GM21723 (cell line): Measurements from ENCODE around the gene PLEKHM1.

ENCODE experiments used
- ATAC-seq: cut with Tn5 transposase; IDR thresholded peaks from one replicate; pipeline ENCODE4 v1.9.1; 2021; ENCODE audit warnings: mild to moderate bottlenecking, moderate library complexity; ENCODE audit not compliant: unreplicated experiment

PLEKHM1 gene

DNA sequence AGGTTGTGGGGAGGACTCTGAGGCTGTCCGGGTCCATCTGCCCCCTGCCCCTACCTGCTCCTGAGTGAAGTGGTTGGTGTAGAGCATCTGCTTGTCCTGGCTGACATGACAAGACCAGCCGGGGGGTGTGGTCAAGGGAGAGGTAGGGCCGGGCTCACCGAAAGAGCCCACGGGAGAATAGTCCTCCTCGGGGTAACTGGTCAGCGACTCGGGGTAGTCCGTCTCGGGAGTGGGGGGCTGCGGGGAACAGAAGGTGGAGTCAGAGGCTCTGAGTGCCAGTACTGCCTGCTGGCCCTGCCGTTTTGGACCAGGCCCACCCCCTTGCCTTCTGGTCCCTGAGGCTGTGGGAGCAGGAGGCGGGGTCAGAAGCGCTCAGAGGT lies 85.7 kb downstream of the PLEKHM1 start:
- no peak for ATAC-seq

DNA sequence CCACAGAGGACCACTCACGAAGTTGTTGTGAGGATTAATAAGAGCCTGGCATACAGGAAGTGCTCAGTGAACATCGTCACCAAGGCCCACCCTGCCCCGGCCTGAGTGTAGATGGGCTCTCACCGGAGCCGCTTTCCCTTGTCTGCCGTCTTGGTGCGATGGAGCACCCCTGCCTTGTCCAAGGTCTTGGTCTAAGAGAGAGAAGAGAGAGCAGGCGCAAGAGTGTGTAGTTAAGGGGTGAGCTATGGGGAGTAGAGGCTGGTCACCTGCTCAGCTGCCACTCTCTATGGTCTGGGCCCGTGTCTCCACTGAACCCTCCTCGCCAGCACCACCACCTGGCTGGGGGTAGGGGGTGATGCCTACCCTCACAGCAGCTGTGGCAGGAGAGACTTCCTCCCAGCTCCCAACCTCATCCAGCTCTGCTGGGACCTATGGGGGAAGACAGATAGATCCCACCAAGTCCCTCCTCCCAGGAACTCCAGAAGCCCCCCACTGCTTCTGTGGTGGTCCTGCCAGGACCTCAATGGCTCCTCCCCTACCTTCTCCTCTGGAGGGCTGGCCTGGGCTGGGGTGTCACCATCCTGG lies 86.5 kb downstream of the PLEKHM1 start:
- no peak for ATAC-seq

DNA sequence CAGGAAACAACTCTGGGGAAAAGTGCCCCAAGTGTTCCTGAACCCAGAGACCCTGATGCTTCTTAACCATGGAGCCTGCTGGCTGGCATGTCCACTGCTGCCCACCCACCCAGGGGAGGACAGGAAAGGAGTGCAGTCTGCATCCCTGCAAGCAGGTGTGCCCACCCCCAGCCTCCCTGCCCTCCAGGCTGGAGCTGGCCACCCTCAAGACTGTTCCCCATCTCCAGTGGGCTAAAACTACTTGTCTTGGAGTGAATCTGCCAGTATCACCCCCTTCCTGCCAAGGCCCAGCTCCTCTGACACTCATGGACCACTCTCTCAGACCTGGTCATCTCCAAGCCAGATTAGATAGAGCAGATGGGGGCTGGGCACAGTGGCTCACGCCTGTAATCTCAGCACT lies 87.6 kb downstream of the PLEKHM1 start:
- ATAC-seq, result no peak

DNA sequence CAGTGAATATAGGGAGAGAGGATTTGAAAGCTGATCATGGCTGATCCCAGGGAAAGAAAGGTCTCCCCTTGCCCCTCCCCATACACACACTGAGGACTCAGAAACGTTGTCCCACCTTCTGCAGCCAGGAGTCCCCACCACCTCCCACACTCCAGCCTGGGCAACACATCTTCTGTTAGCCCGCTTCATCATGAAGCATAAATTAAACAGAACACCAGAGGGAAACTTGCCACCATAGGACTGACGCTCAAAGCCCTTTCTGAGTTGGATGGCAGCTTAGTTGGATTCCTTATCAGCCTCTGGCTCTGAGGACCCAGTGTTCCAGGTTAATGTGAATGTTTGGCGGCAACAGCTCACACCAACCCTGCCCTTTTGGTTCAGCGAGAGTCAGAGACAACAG lies 91.7 kb downstream of the PLEKHM1 start:
- ATAC-seq, result no peak

DNA sequence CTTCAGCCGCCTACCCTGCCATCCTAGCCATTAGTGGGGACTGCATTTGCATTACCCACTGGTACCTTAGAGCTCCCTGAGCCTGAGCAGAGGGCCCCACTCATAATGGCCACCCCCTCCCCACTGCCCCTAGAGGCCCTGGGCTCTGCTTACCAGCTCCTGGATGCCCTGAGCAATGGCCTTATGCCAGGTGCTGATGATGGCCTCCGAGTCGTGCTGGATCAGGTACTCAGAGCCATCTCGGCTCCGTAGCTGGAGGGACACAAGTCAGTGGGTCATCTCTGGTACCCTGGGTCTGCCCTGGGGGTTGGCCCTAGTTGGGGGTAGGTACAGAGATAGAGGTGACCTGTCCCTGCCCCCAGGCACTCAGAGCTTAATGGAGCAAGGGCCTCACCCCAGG lies 92.7 kb downstream of the PLEKHM1 start:
- no peak for ATAC-seq

DNA sequence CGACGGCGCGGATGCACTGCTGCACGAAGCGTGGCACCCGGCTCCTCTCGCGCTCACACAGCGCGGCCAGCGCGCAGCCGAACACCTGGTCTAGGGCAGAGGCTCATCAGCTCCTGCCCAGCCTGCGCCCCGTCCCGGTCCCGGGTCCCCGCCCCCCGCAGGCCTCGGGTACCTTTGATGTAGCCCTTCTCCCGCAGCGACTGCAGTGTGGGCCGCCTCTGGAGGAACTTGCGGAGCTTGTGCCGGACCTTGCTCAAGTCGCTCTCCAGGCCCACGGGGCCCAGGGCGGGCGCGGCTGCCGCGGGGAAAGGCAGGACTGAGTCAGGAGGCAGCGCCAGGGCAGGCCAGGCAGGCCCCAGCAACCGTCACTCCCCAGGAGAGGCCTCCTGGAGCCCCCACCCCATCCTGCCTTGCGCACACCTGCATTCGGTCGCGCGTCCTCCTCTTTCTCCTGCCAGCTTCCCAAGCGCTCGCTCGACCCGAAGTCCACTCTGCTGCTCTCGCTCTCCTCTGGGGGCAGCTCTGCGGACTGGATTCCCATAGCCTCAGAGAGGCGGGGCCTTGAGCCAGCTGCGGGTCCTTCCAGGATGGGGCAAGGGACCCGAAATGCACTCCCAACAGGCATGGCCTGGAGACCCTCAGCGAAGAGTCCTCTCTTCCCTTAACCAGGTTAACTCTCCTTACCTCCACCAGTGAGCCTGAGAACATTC lies 93.9 kb downstream of the PLEKHM1 start:
- no peak for ATAC-seq

DNA sequence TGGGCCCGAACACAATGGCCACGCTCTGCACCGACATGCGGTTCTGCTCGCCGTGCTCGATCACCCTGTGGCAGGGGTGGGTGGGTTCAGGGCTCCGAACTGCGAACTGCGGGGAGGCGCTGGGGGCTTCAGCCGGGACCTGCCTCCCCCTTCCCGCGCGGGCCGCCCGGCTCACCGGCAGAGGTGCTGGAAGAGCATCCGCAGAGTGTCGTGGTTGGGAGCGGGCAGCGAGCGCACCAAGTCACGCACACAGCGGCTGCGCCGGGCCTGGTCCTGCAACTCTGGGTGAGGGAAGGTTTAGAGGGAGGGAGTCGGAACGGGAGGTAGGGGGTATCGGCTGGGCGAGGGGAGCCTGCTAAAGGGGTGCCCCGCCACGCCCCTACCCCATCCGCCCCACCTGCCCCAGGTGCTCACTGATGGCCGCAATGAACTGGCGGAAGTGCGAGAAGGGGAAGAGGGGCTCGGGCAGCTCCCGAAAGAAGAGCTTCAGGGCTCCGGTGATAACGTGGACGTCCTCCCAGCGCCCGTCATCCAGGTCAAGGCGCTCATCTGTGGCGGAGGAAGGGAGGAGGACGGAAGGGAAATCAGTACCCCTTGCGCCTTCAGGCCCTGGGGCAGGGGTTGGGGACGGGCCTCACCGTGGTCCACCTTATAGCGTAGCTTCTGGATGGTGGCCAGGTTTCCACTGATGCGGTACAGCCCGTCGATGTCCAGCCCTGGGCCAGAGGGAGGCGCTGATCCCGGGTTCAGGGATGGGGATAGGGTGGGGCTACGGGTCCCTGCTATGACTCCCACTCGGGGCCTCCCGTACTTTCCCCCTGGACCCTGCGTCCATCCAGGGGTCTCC lies 94.7 kb downstream of the PLEKHM1 start:
- no peak for ATAC-seq

DNA sequence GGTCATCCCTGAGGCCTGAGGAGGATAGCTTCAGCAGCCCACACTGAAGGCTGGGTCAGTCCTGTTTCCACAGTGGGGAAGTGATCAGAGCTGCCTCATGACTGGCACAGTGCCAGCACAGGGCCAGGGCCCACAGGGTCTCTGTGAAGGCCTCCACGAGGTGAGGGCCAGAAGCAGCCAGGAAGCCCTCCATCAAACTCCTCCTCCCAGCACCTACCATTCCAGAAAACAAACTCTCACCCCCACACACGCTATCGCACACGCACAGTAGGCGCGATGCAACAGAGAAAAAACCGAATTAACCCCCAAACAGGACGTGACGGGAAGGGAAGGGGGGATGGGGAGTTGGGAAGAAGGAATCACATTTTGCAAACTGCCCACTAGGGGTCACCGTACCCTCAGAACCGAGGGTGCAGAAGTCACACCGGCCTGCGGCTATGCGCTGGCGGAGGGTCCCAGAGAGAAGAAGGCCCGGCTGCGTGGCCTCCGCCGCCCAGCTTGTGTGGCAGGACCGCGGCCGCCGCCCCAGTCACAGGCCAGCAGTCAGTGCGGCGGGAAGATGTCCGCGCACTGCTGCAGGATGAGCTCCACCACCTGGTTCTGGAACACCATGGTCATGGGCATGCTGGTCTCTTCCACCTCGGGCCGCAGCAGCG lies 95.5 kb downstream of the PLEKHM1 start:
- ATAC-seq, result no peak

DNA sequence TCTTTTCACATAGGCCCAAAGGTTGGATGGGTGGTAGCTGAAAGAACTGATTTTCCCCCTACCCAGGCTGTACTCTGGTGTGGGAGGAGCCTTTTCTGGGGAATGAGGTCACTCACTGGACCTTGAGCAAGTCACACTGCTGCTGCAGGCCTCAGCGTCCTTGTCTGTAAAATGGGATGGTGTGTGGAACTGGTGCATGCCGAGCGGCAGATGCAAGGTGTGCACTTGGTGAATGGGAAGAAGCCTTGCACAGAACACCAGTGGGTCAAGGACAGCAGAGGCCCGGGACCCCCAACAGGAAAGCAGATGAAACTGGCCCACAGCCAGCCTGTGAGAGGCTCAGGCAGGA lies 96.0 kb downstream of the PLEKHM1 start:
- ATAC-seq, result no peak

DNA sequence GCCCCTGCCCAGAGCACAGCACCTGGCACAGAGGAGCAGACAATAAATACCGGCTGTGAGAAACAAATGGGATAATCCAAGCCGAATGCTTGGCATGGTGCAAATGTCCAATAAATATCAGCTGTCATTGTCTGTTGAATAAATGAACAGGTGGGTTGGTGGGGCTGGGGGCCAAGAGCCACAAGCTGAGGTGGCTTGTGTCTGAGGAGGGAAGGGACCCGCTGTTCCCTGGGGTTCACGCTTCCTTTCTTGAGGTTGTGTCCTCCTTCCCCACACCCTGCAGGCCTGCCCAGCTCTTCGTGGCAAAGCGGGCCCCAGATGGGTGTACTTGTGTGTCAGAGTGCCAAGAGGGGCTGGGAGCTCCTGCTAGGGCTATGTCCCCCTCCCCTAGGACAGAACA lies 96.4 kb downstream of the PLEKHM1 start:
- no peak for ATAC-seq

DNA sequence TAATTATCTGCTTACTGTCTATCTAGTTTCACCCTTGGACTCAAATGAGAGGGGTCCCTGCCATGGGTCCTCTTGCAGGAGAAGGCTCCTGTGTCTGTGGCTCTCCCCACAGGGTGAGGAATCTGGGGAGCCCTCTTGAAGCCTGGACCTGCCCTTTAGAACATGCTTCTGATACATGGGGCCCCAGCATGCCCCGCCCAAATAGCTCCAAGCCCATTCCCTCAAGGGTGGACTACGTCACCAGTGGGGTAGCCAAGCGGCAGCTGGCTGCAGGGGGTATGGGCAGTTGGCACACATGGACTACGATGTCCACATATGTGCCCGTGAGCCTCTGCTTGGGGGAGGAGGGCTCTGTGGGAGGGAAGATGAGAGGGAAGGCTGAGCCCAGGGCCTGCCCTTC lies 97.1 kb downstream of the PLEKHM1 start:
- no peak for ATAC-seq

DNA sequence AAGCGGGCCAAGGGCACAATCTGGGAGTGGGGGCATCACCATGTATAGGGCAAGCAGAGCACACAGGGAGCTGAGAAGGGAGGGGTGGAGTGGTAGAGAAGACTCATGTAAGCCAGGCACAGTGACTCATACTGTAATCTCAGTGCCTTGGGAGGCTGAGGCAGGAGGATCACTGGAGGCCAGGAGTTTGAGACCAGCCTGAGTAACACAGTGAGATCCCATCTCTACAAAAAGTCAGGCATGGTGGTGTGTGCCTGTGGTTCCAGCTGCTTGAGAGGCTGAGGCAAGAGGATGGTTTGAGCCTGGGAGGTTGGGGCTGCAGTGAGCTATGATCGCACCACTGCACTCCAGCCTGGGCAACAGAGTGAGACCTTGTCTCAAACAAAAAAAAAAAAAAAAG lies 98.6 kb downstream of the PLEKHM1 start:
- ATAC-seq, result no peak

DNA sequence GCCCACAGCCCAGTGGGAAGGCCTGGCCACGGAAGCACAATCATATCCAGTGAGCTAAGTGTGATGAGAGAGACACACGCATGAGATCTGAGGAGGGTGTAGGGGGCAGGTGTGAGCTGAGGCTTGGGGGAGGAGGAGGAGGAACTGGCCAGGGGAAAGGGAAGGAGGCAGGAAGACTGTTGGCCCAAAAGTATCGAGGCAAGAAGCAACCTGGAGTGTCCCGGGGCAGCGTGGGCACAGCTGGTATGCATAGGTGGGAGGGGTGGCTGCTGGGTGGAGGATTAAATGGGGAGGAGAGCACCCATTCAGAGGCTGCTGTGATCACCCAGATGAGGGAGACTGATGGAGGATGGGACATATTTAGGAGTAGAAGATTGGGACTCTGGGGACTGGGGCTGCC lies 99.2 kb downstream of the PLEKHM1 start:
- no peak for ATAC-seq

DNA sequence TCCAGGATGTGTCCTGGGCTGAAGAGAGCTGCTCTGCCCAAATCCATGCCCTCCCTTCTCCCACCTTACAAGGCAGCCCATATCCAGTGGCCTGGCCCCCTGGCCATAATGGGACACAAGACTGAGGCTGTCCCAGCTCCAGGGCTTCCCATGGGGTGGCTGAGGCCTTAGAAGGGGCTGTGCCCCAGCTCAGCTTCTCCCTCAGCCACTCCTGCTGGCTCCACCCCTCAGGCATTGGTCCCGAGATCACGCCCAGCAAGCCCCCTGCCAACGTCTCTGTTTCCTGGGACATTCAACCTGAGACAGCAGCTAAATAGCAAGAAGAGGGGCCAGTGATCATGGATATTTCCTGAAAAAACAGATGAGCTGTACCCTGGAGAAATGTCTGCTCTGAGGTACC lies 101.2 kb downstream of the PLEKHM1 start:
- ATAC-seq, result no peak

DNA sequence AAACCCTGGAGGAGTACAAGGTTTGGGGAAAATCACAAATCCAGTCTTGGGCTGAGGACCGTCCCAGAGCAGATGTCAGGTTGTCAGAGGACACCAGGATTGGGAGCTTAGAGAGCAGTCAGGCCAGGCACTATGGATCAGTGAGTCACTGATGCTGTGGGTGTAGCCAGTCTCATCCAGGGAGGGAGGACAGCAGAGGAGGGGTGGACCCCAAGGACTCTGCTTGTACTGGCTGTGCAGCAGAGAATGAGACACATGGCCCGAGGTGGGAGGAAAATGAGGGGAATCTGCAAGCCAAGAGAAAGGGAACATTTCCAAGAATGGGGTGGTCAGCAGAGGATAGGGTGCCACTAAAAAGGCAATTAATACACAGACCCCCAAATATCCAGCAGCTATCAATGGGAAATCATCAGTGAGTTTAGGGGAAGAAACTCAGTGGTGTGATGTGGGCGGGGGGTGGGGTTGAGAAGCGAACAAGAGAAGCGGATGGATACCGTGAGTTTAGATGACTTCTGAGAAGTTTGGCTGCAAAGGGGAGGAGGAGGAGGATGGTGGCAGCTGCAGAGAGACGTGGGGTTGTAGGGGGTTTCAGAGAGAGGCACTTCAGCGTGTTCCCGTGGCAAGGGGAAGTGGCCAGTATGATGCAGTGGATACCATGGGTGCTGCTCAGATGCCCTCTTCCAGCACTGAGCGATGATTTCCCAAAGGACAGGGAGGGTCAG lies 101.8 kb downstream of the PLEKHM1 start:
- no peak for ATAC-seq

DNA sequence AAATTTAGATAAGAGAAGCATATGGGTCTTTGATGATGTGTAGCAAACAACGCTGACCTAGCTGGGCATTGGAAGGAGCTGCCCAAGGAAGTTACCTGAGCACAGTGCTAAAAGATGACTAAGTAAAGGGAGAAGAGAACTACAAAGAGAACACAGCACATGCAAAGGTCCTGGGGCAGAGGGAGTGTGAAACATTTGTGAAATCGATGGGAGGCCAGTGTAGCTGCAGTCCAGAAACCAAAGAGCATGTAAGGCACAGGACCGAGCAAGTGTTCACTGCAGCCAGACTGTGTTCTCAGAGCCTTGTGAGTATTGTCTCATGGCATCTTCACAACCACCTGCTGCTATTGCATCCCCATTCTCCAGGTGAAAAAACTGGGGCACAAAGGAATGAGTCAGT lies 102.8 kb downstream of the PLEKHM1 start:
- no peak for ATAC-seq

DNA sequence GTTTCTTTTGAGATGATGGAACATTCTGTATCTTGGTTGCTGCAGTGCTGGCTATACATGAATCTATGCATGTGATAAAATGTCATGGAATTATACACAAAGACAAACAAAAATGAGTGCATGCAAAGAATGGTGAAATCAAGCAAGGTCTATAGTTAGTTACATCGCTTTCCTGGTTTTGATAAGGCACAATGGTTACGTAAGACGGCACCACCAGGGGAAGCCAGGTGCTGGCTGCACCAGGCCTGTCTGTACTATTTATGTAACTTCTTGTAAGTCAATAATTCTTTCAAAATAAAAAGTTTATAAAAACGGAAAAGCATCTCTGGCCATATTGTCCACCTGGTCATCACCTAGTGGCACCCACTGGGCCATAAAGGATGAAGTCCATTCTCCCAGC lies 104.3 kb downstream of the PLEKHM1 start:
- ATAC-seq, result no peak
